BJ (cell line): ENCODE results near the gene BRMS1L. TPM values are rescaled to one million over a fixed set of nuclear protein-coding genes. Genes with fewer than 3 reads are reported as not detected.

Source experiments
- CTCF ChIA-PET: fragments of 350-600 bp; formaldehyde crosslinking; extraction: SDS; loops from one replicate; lab custom pipeline; 2021; ENCODE audit warnings: antibody characterized with exemption, inconsistent platforms; lab: Yijun Ruan, JAX
- POLR2A ChIA-PET: fragments of 300-600 bp; sonication (Branson Sonifier 250); formaldehyde crosslinking; extraction: SDS; loops from one replicate; lab custom pipeline; 2021; ENCODE audit warnings: antibody characterized with exemption; lab: Charles Lee
- DNase-seq: peaks from one replicate; pipeline ENCODE4 v3.0.0-alpha.2; 2011; ENCODE audit warnings: low read depth
- H3K27me3 ChIP-seq: 2 replicates; pipeline ENCODE4 v1.6.0; 2011; ENCODE audit warnings: low read length; ENCODE audit not compliant: control insufficient read depth, insufficient read depth
- H3K36me3 ChIP-seq: 2 replicates; pipeline ENCODE4 v1.5.1; 2011; ENCODE audit warnings: low read length; ENCODE audit not compliant: control insufficient read depth, insufficient read depth
- H3K4me3 ChIP-seq: 2 replicates; pipeline ENCODE4 v1.5.1; 2011; ENCODE audit warnings: low read depth, mild to moderate bottlenecking, control low read depth, low read length
- polyA plus RNA-seq: library from polyadenylated mRNA; depleted of rRNA; stranded (reverse); fragments of >200 nt; gene quantifications from 2 replicates; pipeline ENCODE4 v1.2.3, GENCODE V29; 2011
- TF ChIP-seq, protein P1 (sequence below): IDR thresholded peaks from 2 replicates; pipeline ENCODE4 v1.5.1; 2011; ENCODE audit warnings: low read depth, mild to moderate bottlenecking, control low read depth, inconsistent platforms, low read length, moderate library complexity; ENCODE audit not compliant: insufficient read depth

Gene BRMS1L
- polyA plus RNA-seq, 1 experiment, result 2.5 TPM

DNA sequence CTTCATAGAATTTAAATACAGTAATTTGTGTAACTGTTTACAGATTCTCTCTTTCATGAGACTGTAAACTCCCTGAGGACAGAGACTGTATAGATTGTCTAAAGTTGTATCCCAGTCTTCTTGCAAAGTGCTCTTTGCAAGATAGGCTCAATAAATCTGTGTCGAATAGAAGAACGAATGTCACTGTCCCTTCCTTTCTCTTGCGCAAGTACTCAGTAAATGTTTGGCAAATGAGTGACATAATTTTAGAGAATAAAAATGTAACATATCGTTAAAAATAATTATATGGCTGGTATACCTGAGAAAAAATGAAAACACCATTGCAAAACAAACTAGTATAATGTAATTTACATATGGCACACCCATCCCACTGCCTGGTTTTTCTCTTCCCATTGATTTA, 15.2 kb upstream of the BRMS1L start:
- DNase-seq, result no peak
- ChIA-PET CTCF (interaction anchor here (2.3 kb wide), 1 partner anchor 11 kb away, joined by 13 read pairs; no protein-coding TSS in a partner anchor), POLR2A (no interaction called here)
- H3K4me3 ChIP-seq, result no peak overlapping the region
- TF ChIP-seq, protein P1, sequence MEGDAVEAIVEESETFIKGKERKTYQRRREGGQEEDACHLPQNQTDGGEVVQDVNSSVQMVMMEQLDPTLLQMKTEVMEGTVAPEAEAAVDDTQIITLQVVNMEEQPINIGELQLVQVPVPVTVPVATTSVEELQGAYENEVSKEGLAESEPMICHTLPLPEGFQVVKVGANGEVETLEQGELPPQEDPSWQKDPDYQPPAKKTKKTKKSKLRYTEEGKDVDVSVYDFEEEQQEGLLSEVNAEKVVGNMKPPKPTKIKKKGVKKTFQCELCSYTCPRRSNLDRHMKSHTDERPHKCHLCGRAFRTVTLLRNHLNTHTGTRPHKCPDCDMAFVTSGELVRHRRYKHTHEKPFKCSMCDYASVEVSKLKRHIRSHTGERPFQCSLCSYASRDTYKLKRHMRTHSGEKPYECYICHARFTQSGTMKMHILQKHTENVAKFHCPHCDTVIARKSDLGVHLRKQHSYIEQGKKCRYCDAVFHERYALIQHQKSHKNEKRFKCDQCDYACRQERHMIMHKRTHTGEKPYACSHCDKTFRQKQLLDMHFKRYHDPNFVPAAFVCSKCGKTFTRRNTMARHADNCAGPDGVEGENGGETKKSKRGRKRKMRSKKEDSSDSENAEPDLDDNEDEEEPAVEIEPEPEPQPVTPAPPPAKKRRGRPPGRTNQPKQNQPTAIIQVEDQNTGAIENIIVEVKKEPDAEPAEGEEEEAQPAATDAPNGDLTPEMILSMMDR, result no peak
- H3K36me3 ChIP-seq, result no peaks in the 10 kb centered on the region
- H3K27me3 ChIP-seq, result no peaks in the 10 kb centered on the region

DNA sequence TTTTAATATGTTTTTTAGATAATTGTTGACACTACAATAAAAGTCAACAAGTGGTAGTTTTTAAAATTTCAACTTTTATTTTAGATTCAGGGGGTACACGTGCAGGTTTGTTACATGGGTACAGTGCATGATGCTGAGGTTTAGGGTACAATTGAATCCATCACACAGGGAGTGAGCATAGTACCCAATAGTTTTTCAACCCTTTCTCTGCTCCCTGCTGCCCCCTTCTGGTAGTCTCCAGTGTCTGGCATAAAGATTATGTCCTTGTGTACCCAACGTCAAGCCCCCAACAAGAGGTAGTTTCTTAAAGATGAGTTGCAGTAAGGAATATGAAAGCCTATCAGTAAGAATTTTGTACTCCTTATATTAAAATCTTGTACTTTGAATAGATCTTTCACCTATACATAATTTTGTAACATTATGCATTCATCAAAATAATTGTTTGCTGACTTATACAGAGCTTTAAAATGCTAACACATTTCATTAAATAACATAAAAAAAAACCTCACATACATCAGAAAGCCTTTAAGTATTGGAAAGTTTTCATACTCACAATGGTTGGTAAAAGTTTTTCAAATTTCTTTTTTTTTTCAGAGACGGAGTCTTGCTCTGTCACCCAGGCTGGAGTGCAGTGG, 11.7 kb upstream of the BRMS1L start:
- no peak for DNase-seq
- H3K27me3 ChIP-seq, result no peaks in the 10 kb centered on the region; the same call in 1 of the 2 replicates
- H3K36me3 ChIP-seq, result no peaks in the 10 kb centered on the region
- ChIA-PET POLR2A (interaction anchor here (0.7 kb wide), 1 partner anchor 1222 kb away, joined by 4 read pairs; no protein-coding TSS in a partner anchor), CTCF (interaction anchor here (0.8 to 2.0 kb wide), 7 partner anchors 8 to 83 kb away, joined by 3 to 8 read pairs (median 4); partner anchors contain the start of gene BRMS1L)
- TF ChIP-seq, protein P1, result peak; percentile 89
- no peak overlapping the region for H3K4me3 ChIP-seq

DNA sequence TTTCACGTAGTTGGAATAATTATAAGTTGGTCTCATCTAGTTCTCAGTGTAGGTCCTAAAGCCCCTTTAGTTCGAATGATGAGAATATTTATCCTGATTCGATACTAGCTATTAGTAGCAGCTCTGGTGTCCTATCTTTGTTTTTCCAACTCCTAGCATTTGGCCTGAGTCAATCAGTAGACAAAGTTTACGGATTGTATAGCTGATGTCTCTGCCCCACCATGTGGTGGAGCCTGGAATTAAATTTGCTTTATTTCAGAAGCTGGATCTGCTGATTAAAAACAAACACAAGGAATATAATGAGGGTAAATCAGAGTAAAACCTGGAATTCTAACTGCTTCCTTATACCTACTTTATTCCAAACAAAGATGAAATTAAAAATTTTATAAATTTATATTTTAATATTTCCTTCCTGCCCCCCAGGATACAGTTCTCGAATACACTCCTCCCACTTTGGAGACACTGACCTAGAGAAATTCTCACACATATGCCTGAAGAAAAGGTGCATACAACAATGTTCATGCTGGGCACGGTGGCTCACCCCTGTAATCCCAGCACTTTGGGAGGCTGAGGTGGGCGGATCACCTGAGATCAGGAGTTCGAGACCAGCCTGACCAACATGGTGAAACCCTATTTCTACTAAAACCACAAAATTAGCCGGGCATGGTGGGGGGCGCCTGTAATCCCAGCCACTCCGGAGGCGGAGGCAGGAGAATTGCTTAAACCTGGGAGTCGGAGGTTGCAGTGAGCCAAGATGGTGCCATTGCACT, 7.6 kb upstream of the BRMS1L start:
- Histone ChIP-seq H3K36me3 (no peaks in the 10 kb centered on the region), H3K27me3 (no peaks in the 10 kb centered on the region; the same call in 1 of the 2 replicates), H3K4me3 (no peak overlapping the region)
- TF ChIP-seq, protein P1, result peak; percentile 60
- DNase-seq, result no peak
- CTCF ChIA-PET, result interaction anchor here (0.6 to 2.0 kb wide), 6 partner anchors 8 to 89 kb away, joined by 3 to 15 read pairs (median 3); partner anchors contain the start of gene BRMS1L
- POLR2A ChIA-PET, result interaction anchor here (0.5 kb wide), 1 partner anchor 99 kb away, joined by 3 read pairs; no protein-coding TSS in a partner anchor

DNA sequence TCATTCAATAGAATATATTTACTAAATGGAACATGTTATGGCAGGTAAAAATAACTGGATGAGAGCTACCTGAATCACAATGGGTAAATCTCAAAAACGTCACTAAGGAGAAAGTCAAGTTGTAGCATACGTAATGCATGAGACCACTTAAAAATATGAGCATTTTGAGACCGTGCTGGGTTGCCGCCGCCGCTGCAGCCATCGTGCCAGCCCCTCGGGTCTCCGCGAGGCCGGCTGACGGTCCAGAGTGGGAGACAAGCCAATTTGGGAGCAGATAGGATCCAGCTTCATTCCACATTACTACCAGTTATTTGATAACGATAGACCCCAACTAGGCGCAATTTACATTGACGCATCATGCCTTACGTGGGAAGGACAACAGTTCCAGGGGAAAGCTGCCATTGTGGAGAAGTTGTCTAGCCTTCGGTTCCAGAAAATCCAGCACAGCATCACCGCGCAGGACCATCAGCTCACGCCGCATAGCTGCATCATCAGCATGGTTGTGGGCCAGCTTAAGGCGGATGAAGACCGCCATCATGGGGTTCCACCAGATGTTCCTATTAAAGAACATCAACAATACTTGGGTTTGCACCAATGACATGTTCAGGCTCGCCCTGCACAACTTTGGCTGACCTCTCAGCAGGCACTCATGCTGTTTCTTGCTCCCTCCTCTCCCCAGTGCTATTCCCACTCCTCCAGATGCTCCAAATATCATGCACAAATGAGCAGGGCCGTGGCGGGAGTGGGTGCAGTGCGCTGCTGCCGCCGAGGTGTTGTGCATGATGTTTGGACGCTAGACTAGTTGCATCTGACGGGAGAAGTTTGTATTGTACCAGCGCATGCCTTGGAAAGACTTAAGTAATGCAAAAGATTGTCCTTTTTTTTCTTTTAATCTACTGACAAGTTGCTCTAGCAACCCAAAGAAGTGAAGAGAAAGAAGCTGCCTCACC, 6.3 kb upstream of the BRMS1L start:
- CTCF ChIA-PET, result interaction anchor here (0.5 to 3.4 kb wide), 3 partner anchors 13 to 123 kb away, joined by 3 to 13 read pairs (median 5); no protein-coding TSS in a partner anchor
- no peak for DNase-seq
- POLR2A ChIA-PET, result no interaction called here
- Histone ChIP-seq H3K4me3 (no peak overlapping the region), H3K36me3 (no peaks in the 10 kb centered on the region), H3K27me3 (no peaks in the 10 kb centered on the region; the same call in 1 of the 2 replicates)
- TF ChIP-seq, protein P1, result no peak
